Measurements from ENCODE around the gene ACOXL.

The ACOXL gene

GRCh38 chr2:111133603-111134002 lies 401.2 kb downstream of the ACOXL start:
- peaks cover 80% of the 10 kb centered on the region for H3K79me2 ChIP-seq (ENCODE audit: insufficient read depth, low read length)
- no peaks in the 10 kb centered on the region for H3K9me2 ChIP-seq (replicated peaks; ENCODE audit: insufficient read depth, low read length)
- H3K4me2 ChIP-seq (ENCODE audit: low read depth, low read length, poor library complexity, severe bottlenecking), result peak overlapping the region; percentile 25
- no peaks in the 10 kb centered on the region for H3F3A ChIP-seq (ENCODE audit: insufficient read depth)
- peaks cover 3% of the 10 kb centered on the region; the same call in 1 of the 2 replicates for H4K20me1 ChIP-seq (ENCODE audit: low read depth, low read length)
- no peak overlapping the region for H3K9ac ChIP-seq (ENCODE audit: low read length)
- peak overlapping the region; percentile 26; the same call in 1 of the 2 replicates for H3K27ac ChIP-seq (ENCODE audit: low read depth, low read length)
- no peak overlapping the region for H3K4me3 ChIP-seq (ENCODE audit: insufficient read depth, low read length, poor library complexity, severe bottlenecking)
- H3K9me3 ChIP-seq (ENCODE audit: insufficient read depth, low read length), result no peaks in the 10 kb centered on the region
- no peak overlapping the region for H2AFZ ChIP-seq (ENCODE audit: low read depth, low read length, severe bottlenecking)
- TF ChIP-seq EZH2phosphoT487 (conservative IDR thresholded peaks at IDR 0.05; ENCODE audit: low read length) (no peak), CTCF (IDR thresholded peaks at IDR 0.05; ENCODE audit: insufficient read depth, low read length, poor library complexity, severe bottlenecking) (no peak)
- H3K36me3 ChIP-seq (ENCODE audit: low read length), result peaks cover 8% of the 10 kb centered on the region; the same call in 1 of the 2 replicates
- no peaks in the 10 kb centered on the region for H3K27me3 ChIP-seq (ENCODE audit: low read length)

GRCh38 chr2:111134055-111134454 lies 401.7 kb downstream of the ACOXL start:
- no peak overlapping the region for H2AFZ ChIP-seq (ENCODE audit: low read depth, low read length, severe bottlenecking)
- no peaks in the 10 kb centered on the region for H3K9me3 ChIP-seq (ENCODE audit: insufficient read depth, low read length)
- H4K20me1 ChIP-seq (ENCODE audit: low read depth, low read length), result peaks cover 3% of the 10 kb centered on the region; the same call in 1 of the 2 replicates
- no peak for TF ChIP-seq EZH2phosphoT487 (conservative IDR thresholded peaks at IDR 0.05; ENCODE audit: low read length)
- TF ChIP-seq CTCF (IDR thresholded peaks at IDR 0.05; ENCODE audit: insufficient read depth, low read length, poor library complexity, severe bottlenecking), result no peak
- H3K79me2 ChIP-seq (ENCODE audit: insufficient read depth, low read length), result peaks cover 85% of the 10 kb centered on the region
- no peaks in the 10 kb centered on the region for H3K9me2 ChIP-seq (replicated peaks; ENCODE audit: insufficient read depth, low read length)
- H3K4me3 ChIP-seq (ENCODE audit: insufficient read depth, low read length, poor library complexity, severe bottlenecking), result no peak overlapping the region
- H3K4me2 ChIP-seq (ENCODE audit: low read depth, low read length, poor library complexity, severe bottlenecking), result no peak overlapping the region
- H3K9ac ChIP-seq (ENCODE audit: low read length), result no peak overlapping the region
- H3K27ac ChIP-seq (ENCODE audit: low read depth, low read length), result 0 out of 2 replicates have a peak overlapping the region, but pooled peaks have one; percentile 26
- no peaks in the 10 kb centered on the region for H3K27me3 ChIP-seq (ENCODE audit: low read length)
- H3F3A ChIP-seq (ENCODE audit: insufficient read depth), result no peaks in the 10 kb centered on the region
- peaks cover 7% of the 10 kb centered on the region; the same call in 1 of the 2 replicates for H3K36me3 ChIP-seq (ENCODE audit: low read length)

- Histone ChIP-seq H3K27ac (ENCODE audit: low read depth, low read length) (no peak overlapping the region), H3K9me3 (ENCODE audit: insufficient read depth, low read length) (no peaks in the 10 kb centered on the region), H3K9me2 (replicated peaks; ENCODE audit: insufficient read depth, low read length) (no peaks in the 10 kb centered on the region), H3K79me2 (ENCODE audit: insufficient read depth, low read length) (peaks cover 89% of the 10 kb centered on the region), H3F3A (ENCODE audit: insufficient read depth) (no peaks in the 10 kb centered on the region), H3K9ac (ENCODE audit: low read length) (no peak overlapping the region), H3K36me3 (ENCODE audit: low read length) (0 out of 2 replicates have a peak, but pooled peaks cover 4% of the 10 kb centered on the region), H3K4me2 (ENCODE audit: low read depth, low read length, poor library complexity, severe bottlenecking) (no peak overlapping the region), H3K27me3 (ENCODE audit: low read length) (no peaks in the 10 kb centered on the region), H4K20me1 (ENCODE audit: low read depth, low read length) (peaks cover 3% of the 10 kb centered on the region; the same call in 1 of the 2 replicates), H2AFZ (ENCODE audit: low read depth, low read length, severe bottlenecking) (no peak overlapping the region), H3K4me3 (ENCODE audit: insufficient read depth, low read length, poor library complexity, severe bottlenecking) (no peak overlapping the region)
- no peak for TF ChIP-seq CTCF (IDR thresholded peaks at IDR 0.05; ENCODE audit: insufficient read depth, low read length, poor library complexity, severe bottlenecking)
- no peak for TF ChIP-seq EZH2phosphoT487 (conservative IDR thresholded peaks at IDR 0.05; ENCODE audit: low read length)
These were observed 403.0 kb downstream of the ACOXL start for GRCh38 chr2:111135237-111135909.
